ENCODE results near the gene ACTMAP. TPM values are rescaled to one million over a fixed set of nuclear protein-coding genes. Genes with fewer than 3 reads are reported as not detected.

Gene ACTMAP
- total RNA-seq, 3 donors from 2014 or later (not counting 1 experiment from before 2014, with no cell fraction given), result 5.9 to 9.6 (median 8.2) TPM

- Mint-ChIP-seq H3K27ac (no peak overlapping the region), H3K9me3 (no peaks in the 10 kb centered on the region), H3K4me3 (no peak overlapping the region), H3K36me3 (no peaks in the 10 kb centered on the region), H3K4me1 (peaks cover 0 to 6% of the 10 kb centered on the region in 2 donors), H3K27me3 (ENCODE audit: low read depth in 2 of 2) (no peaks in the 10 kb centered on the region)
- no peak for TF ChIP-seq CTCF (IDR thresholded peaks at IDR 0.05)
- no peaks in the 10 kb centered on the region for H3K4me1 ChIP-seq (ENCODE audit: control insufficient read depth, insufficient read depth, low read length)
- intact Hi-C loops (cut with micrococcal nuclease), result no loop called here
- no peaks in the 10 kb centered on the region for H3K9me3 ChIP-seq (ENCODE audit: control insufficient read depth, insufficient read depth, low read length)
- peaks cover 4% of the 10 kb centered on the region for H3K36me3 ChIP-seq (ENCODE audit: control insufficient read depth, insufficient read depth, low read length)
- ATAC-seq (no peak), DNase-seq (no peak)
- H3K27ac ChIP-seq (ENCODE audit: low read length), result no peak overlapping the region
- H3K27me3 ChIP-seq (ENCODE audit: control insufficient read depth, insufficient read depth, low read length), result no peaks in the 10 kb centered on the region
- 95% methylated on average over 10 of the region's 10 CpGs for WGBS (ENCODE audit: insufficient coverage)
- H3K4me3 ChIP-seq (ENCODE audit: low read length), result no peak overlapping the region
Observed at GRCh38 chr19:40743926-40744325, 6.4 kb downstream of the ACTMAP start.

DNA sequence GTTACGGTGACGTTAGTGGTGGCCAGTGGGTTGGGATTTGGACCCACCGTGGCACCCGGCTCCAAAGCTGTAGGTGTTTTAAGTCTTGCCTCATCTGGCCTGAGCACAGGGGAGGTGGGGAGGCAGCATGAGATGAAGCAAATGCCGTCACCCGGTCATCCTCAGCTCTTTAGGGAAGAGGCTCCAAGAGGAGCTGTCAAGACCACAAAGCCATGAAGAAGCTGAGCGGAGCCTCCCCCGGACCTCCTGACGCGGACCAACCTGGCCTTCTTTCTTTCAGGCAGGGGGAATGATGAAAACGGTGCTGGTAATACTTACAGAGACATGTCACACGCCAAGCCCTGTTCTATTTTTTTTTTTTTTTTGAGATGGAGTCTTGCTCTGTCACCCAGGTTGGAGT lies 7.4 kb downstream of the ACTMAP start:
- Histone ChIP-seq H3K4me3 (ENCODE audit: low read length) (no peak overlapping the region), H3K27me3 (ENCODE audit: control insufficient read depth, insufficient read depth, low read length) (no peaks in the 10 kb centered on the region), H3K9me3 (ENCODE audit: control insufficient read depth, insufficient read depth, low read length) (no peaks in the 10 kb centered on the region), H3K27ac (ENCODE audit: low read length) (no peak overlapping the region), H3K36me3 (ENCODE audit: control insufficient read depth, insufficient read depth, low read length) (peaks cover 8% of the 10 kb centered on the region), H3K4me1 (ENCODE audit: control insufficient read depth, insufficient read depth, low read length) (no peaks in the 10 kb centered on the region)
- ATAC-seq (no peak), DNase-seq (no peak)
- Mint-ChIP-seq H3K27ac (no peak overlapping the region), H3K36me3 (no peaks in the 10 kb centered on the region), H3K9me3 (no peaks in the 10 kb centered on the region), H3K4me3 (no peak overlapping the region), H3K27me3 (ENCODE audit: low read depth in 2 of 2) (no peaks in the 10 kb centered on the region), H3K4me1 (no peaks in the 10 kb centered on the region)
- WGBS (ENCODE audit: insufficient coverage), result 96% methylated on average over 12 of the region's 12 CpGs
- TF ChIP-seq CTCF (IDR thresholded peaks at IDR 0.05), result no peak
- intact Hi-C loops (cut with micrococcal nuclease), result no loop called here

GRCh38 chr19:40742477-40742876 lies 7.8 kb downstream of the ACTMAP start:
- DNase-seq (no peak), ATAC-seq (no peak)
- no peak overlapping the region for H3K4me3 ChIP-seq (ENCODE audit: low read length)
- no peaks in the 10 kb centered on the region for H3K27me3 ChIP-seq (ENCODE audit: control insufficient read depth, insufficient read depth, low read length)
- no peaks in the 10 kb centered on the region for H3K27me3 Mint-ChIP-seq (ENCODE audit: low read depth in 2 of 2)
- intact Hi-C loops (cut with micrococcal nuclease), result no loop called here
- 93% methylated on average over 17 of the region's 17 CpGs for WGBS (ENCODE audit: insufficient coverage)
- no peaks in the 10 kb centered on the region for H3K4me1 Mint-ChIP-seq
- no peak overlapping the region for H3K4me3 Mint-ChIP-seq
- TF ChIP-seq CTCF (IDR thresholded peaks at IDR 0.05), result no peak
- no peaks in the 10 kb centered on the region for H3K9me3 Mint-ChIP-seq
- no peak overlapping the region for H3K27ac Mint-ChIP-seq
- no peaks in the 10 kb centered on the region for H3K9me3 ChIP-seq (ENCODE audit: control insufficient read depth, insufficient read depth, low read length)
- H3K4me1 ChIP-seq (ENCODE audit: control insufficient read depth, insufficient read depth, low read length), result no peaks in the 10 kb centered on the region
- H3K27ac ChIP-seq (ENCODE audit: low read length), result no peak overlapping the region
- peaks cover 11% of the 10 kb centered on the region for H3K36me3 ChIP-seq (ENCODE audit: control insufficient read depth, insufficient read depth, low read length)
- H3K36me3 Mint-ChIP-seq, result no peaks in the 10 kb centered on the region
